A549 (cell line): ENCODE data around the gene GRAP2.

Experiments used
- EP300 ChIP-seq, 2 experiments: fragments of >200 bp; sonication (Bioruptor Twin); formaldehyde crosslinking; IDR thresholded peaks; 2 replicates in 1 of 2; 3 replicates in 1 of 2; pipeline ENCODE4 v1.6.1; 2016 to 2017
- POLR2A ChIP-seq: IDR thresholded peaks from 2 replicates; pipeline ENCODE4 v1.6.1; 2012; ENCODE audit warnings: mild to moderate bottlenecking, low read length
- TF ChIP-seq, protein P1 (sequence below): fragments of 450-650 bp; IDR thresholded peaks from 2 replicates; pipeline ENCODE4 v1.6.1; 2014; ENCODE audit warnings: antibody characterized with exemption
- TF ChIP-seq, protein P2 (sequence below): IDR thresholded peaks from 2 replicates; pipeline ENCODE4 v1.6.1; 2012
- TF ChIP-seq, protein P3 (sequence below): fragments of >200 bp; sonication (Bioruptor Twin); formaldehyde crosslinking; IDR thresholded peaks from 3 replicates; pipeline ENCODE4 v1.5.1; 2016

GRCh38 chr22:40006641-40007040, 105.8 kb downstream of the GRAP2 start:
- TF ChIP-seq POLR2A (no peak), EP300 (IDR thresholded peaks at IDR 0.05) (no peak)
- TF ChIP-seq, protein P1, sequence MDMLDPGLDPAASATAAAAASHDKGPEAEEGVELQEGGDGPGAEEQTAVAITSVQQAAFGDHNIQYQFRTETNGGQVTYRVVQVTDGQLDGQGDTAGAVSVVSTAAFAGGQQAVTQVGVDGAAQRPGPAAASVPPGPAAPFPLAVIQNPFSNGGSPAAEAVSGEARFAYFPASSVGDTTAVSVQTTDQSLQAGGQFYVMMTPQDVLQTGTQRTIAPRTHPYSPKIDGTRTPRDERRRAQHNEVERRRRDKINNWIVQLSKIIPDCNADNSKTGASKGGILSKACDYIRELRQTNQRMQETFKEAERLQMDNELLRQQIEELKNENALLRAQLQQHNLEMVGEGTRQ = no peak
- TF ChIP-seq, protein P2, sequence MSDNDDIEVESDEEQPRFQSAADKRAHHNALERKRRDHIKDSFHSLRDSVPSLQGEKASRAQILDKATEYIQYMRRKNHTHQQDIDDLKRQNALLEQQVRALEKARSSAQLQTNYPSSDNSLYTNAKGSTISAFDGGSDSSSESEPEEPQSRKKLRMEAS = no peak
- TF ChIP-seq, protein P3, sequence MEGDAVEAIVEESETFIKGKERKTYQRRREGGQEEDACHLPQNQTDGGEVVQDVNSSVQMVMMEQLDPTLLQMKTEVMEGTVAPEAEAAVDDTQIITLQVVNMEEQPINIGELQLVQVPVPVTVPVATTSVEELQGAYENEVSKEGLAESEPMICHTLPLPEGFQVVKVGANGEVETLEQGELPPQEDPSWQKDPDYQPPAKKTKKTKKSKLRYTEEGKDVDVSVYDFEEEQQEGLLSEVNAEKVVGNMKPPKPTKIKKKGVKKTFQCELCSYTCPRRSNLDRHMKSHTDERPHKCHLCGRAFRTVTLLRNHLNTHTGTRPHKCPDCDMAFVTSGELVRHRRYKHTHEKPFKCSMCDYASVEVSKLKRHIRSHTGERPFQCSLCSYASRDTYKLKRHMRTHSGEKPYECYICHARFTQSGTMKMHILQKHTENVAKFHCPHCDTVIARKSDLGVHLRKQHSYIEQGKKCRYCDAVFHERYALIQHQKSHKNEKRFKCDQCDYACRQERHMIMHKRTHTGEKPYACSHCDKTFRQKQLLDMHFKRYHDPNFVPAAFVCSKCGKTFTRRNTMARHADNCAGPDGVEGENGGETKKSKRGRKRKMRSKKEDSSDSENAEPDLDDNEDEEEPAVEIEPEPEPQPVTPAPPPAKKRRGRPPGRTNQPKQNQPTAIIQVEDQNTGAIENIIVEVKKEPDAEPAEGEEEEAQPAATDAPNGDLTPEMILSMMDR = no peak
